WTC11 (cell line): ENCODE measurements around the gene ZNF202.

Source experiments
- ATF3 ChIP-seq: sonication (generic); formaldehyde crosslinking; conservative IDR thresholded peaks from 2 replicates; pipeline ENCODE4 v1.8.1; 2022; ENCODE audit warnings: mild to moderate bottlenecking, missing genetic modification reagents
- ATF6 ChIP-seq: sonication (generic); formaldehyde crosslinking; IDR thresholded peaks from 2 replicates; pipeline ENCODE4 v1.8.1; 2023; ENCODE audit warnings: mild to moderate bottlenecking, missing genetic modification reagents
- CTCF ChIP-seq: fragments of 200-600 bp; IDR thresholded peaks from 2 replicates; pipeline ENCODE4 v1.8.0; 2022; ENCODE audit warnings: antibody characterized with exemption
- ELF4 ChIP-seq: sonication (generic); formaldehyde crosslinking; IDR thresholded peaks from 2 replicates; pipeline ENCODE4 v1.8.1; 2022; ENCODE audit warnings: low read depth, mild to moderate bottlenecking, moderate library complexity, missing genetic modification reagents
- GABPB1 ChIP-seq: sonication (generic); formaldehyde crosslinking; IDR thresholded peaks from 2 replicates; pipeline ENCODE4 v1.8.1; 2023; ENCODE audit warnings: mild to moderate bottlenecking, missing genetic modification reagents
- JUN ChIP-seq: sonication (generic); formaldehyde crosslinking; IDR thresholded peaks from 2 replicates; pipeline ENCODE4 v1.8.0; 2023; ENCODE audit warnings: mild to moderate bottlenecking, missing genetic modification reagents
- PRDM15 ChIP-seq: sonication (generic); formaldehyde crosslinking; IDR thresholded peaks from 2 replicates; pipeline ENCODE4 v1.8.0; 2022; ENCODE audit warnings: missing genetic modification reagents
- RELA ChIP-seq: sonication (generic); formaldehyde crosslinking; IDR thresholded peaks from 2 replicates; pipeline ENCODE4 v1.8.1; 2022; ENCODE audit warnings: missing genetic modification reagents, mild to moderate bottlenecking, borderline replicate concordance
- SMAD3 ChIP-seq: sonication (generic); formaldehyde crosslinking; IDR thresholded peaks from 2 replicates; pipeline ENCODE4 v1.8.0; 2022; ENCODE audit warnings: missing genetic modification reagents, mild to moderate bottlenecking, borderline replicate concordance
- STAT6 ChIP-seq: sonication (generic); formaldehyde crosslinking; conservative IDR thresholded peaks from 2 replicates; pipeline ENCODE4 v1.8.1; 2023; ENCODE audit warnings: mild to moderate bottlenecking, low read depth, missing genetic modification reagents, moderate library complexity
- TEAD1 ChIP-seq: sonication (generic); formaldehyde crosslinking; IDR thresholded peaks from 2 replicates; pipeline ENCODE4 v1.8.0; 2022; ENCODE audit warnings: mild to moderate bottlenecking, missing genetic modification reagents
- USF2 ChIP-seq: sonication (generic); formaldehyde crosslinking; IDR thresholded peaks from 2 replicates; pipeline ENCODE4 v1.8.1; 2023; ENCODE audit warnings: mild to moderate bottlenecking, missing genetic modification reagents, moderate library complexity
- TF ChIP-seq, protein P1 (sequence below): sonication (generic); formaldehyde crosslinking; IDR thresholded peaks from 2 replicates; pipeline ENCODE4 v1.8.0; 2022; ENCODE audit warnings: mild to moderate bottlenecking, missing genetic modification reagents

GRCh38 chr11:123762422-123762821 is 21.0 kb upstream of the ZNF202 start:
- TF ChIP-seq PRDM15 (CRISPR knock-in tag): no peak
- TF ChIP-seq JUN (CRISPR knock-in tag): no peak
- TF ChIP-seq ATF3: no peak
- no peak for TF ChIP-seq CTCF
- TF ChIP-seq RELA (CRISPR knock-in tag): no peak
- TF ChIP-seq TEAD1: no peak
- no peak for TF ChIP-seq GABPB1 (CRISPR knock-in tag)
- no peak for TF ChIP-seq STAT6 (CRISPR knock-in tag)
- TF ChIP-seq SMAD3 (CRISPR knock-in tag): no peak
- no peak for TF ChIP-seq ATF6 (CRISPR knock-in tag)
- TF ChIP-seq, protein P1, sequence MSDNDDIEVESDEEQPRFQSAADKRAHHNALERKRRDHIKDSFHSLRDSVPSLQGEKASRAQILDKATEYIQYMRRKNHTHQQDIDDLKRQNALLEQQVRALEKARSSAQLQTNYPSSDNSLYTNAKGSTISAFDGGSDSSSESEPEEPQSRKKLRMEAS (CRISPR knock-in tag): no peak
- no peak for TF ChIP-seq ELF4 (CRISPR knock-in tag)
- TF ChIP-seq USF2 (CRISPR knock-in tag): no peak
